Posterior vena cava (tissue), 2 donors: ENCODE results near the gene ARL2. TPM values are rescaled to one million over a fixed set of nuclear protein-coding genes. Genes with fewer than 3 reads are reported as not detected.
"Not testable (repeated sequence)": the region's sequence is repeated elsewhere in the genome, so short reads cannot be mapped to it uniquely, and the experiment has no call there.

ENCODE experiments used
- DNase-seq: peaks from one replicate; pipeline ENCODE4 v3.0.0-alpha.2; 2020; ENCODE audit warnings: low spot score
- intact Hi-C, 2 donors: fragments of 100-400 bp; cut with DNase I; formaldehyde crosslinking; loops; one replicate each; pipeline versions ENCODE4 v1.14.1 to v1.14.2; 2022 to 2023
- total RNA-seq, 2 donors: library from RNA; stranded (reverse); fragmentation: NEBNext Ultra II Directional; extraction: Animal tissue kit (Norgen Biotek cat#: 25700); gene quantifications; one replicate each; pipeline ENCODE4 v1.2.1, GENCODE V29; 2021
- donor health status: DM: yes; HTN: yes; CAD: no.
- donor health status: DM: yes; HTN: yes; CAD: no.

Gene ARL2
- total RNA-seq, 2 donors from 2014 or later, result 81.9 to 88.2 TPM

GRCh38 chr11:65002706-65003105 lies 11.3 kb upstream of the ARL2 start:
- intact Hi-C loops, result no loop called here
- no peak for DNase-seq

- intact Hi-C loops, result no loop called here
- no peak for DNase-seq
Measured at GRCh38 chr11:65003282-65003681, 10.7 kb upstream of the ARL2 start.

GRCh38 chr11:65003968-65004367 lies 10.0 kb upstream of the ARL2 start:
- DNase-seq, intact Hi-C loops: not testable (repeated sequence)

GRCh38 chr11:65008016-65008415 lies 5.9 kb upstream of the ARL2 start:
- intact Hi-C loops, result no loop called here
- no peak for DNase-seq

GRCh38 chr11:65008873-65009272 lies 5.1 kb upstream of the ARL2 start:
- DNase-seq, result no peak
- intact Hi-C loops, result no loop called here

GRCh38 chr11:65013130-65013887 lies 651 bp upstream of the ARL2 start:
- DNase-seq, result peak; percentile 98
- intact Hi-C loops, result no loop called here

- intact Hi-C loops, result no loop called here
- peak; percentile 88 for DNase-seq
Measured at GRCh38 chr11:65014726-65015227, 817 bp downstream of the ARL2 start.

- no peak for DNase-seq
- intact Hi-C loops, result no loop called here
Measured at GRCh38 chr11:65016705-65017104, 2.7 kb downstream of the ARL2 start.

GRCh38 chr11:65017937-65018336 lies 4.0 kb downstream of the ARL2 start:
- DNase-seq, result no peak
- intact Hi-C loops, result no loop called here

- intact Hi-C loops, result loop anchor here in 1 of 2 donors (5.0 kb wide), 1 partner anchor 1048 kb away; the partner anchor contains the start of gene COX8A
- DNase-seq, result no peak
Measured at GRCh38 chr11:65019824-65020223, 5.9 kb downstream of the ARL2 start.

- intact Hi-C loops, result loop anchor here in 1 of 2 donors (5.0 kb wide), 1 partner anchor 1049 kb away; the partner anchor contains the start of gene COX8A
- no peak for DNase-seq
Measured at GRCh38 chr11:65021003-65021402, 7.0 kb downstream of the ARL2 start.

GRCh38 chr11:65021509-65021908 lies 7.5 kb downstream of the ARL2 start:
- intact Hi-C loops, result loop anchor here in 1 of 2 donors (5.0 kb wide), 1 partner anchor 1049 kb away; the partner anchor contains the start of gene COX8A
- no peak for DNase-seq

- not testable (repeated sequence) for DNase-seq
- intact Hi-C loops, result loop anchor here in 1 of 2 donors (5.0 kb wide), 1 partner anchor 1051 kb away; the partner anchor contains the start of gene COX8A
Measured at GRCh38 chr11:65023502-65023901, 9.5 kb downstream of the ARL2 start.

GRCh38 chr11:65026810-65027209 lies 12.8 kb downstream of the ARL2 start:
- intact Hi-C loops, result no loop called here
- DNase-seq, result no peak

- DNase-seq, result peak; percentile 98
- intact Hi-C loops, result no loop called here
Measured at GRCh38 chr11:65027213-65028067, 13.5 kb downstream of the ARL2 start, which contains the start of gene SNX15. SNX15 (plus strand) TSS chr11:65027439; CDS start chr11:65027538, 99 bp downstream.

GRCh38 chr11:65032216-65032615 lies 18.3 kb downstream of the ARL2 start:
- intact Hi-C loops, result no loop called here
- no peak for DNase-seq

GRCh38 chr11:65034423-65034822 lies 20.5 kb downstream of the ARL2 start:
- DNase-seq, result no peak
- intact Hi-C loops, result no loop called here

GRCh38 chr11:65035579-65035978 lies 21.6 kb downstream of the ARL2 start:
- intact Hi-C loops, result no loop called here
- DNase-seq, result no peak

GRCh38 chr11:65036931-65037330 lies 23.0 kb downstream of the ARL2 start:
- no peak for DNase-seq
- intact Hi-C loops, result no loop called here

GRCh38 chr11:65040520-65040846 lies 26.5 kb downstream of the ARL2 start:
- DNase-seq, result no peak

More at GRCh38 chr11:65040520-65040846, 26.5 kb downstream of the ARL2 start:
- intact Hi-C loops, result no loop called here
